Ecto neural progenitor cell (in vitro differentiated cells): Measurements from ENCODE around the gene ZNF573.
"Not testable (repeated sequence)": the region's sequence is repeated elsewhere in the genome, so short reads cannot be mapped to it uniquely, and the experiment has no call there.

Experiments used
- DNase-seq: peaks from one replicate; pipeline ENCODE4 v3.0.0-alpha.2; 2018; ENCODE audit warnings: low spot score

ZNF573 gene

DNA sequence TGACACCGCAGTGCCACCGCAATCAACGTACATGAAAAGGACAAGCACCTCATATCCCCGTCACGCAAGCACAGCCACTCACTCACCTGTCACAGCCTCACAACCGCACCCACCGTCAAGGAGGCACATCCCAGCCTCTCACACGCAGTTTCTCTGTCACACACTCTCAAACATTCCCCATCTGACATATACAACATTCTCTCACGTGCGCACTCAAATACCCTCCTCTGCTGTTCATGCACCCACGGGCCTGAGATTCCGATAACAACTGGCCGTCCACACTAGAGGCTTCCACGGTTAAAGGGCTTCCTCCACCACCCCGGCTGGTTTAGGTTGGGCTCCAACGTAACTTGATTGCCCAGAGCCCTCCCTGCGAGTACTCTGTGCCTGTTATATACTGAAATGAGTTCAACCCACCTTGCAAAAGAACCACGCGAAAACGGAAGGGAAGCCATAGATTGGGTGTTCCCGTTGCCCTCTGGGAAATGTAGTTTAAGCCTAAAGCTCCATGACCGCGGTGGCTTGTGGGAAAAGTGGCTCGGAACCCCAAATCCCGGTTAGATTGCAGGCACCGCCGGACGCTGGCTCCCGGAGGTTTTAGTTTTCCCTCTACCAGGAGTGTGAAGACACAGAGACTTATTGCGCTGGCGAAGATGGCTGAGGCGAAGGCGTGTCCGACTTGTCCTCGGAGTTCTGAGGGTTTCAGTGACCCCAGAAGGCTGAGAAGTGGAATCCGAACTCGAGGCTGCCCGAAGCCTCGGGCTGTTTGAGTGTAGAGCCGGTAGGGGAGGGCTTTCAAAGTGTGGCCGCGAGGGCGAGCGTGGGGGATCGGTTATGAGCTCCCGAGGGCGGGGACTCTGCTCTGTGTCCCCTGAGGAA lies at the start of gene ZNF573:
Gene ZNF573, minus strand, starts transcription at position 460 of the 879 bp plus-strand sequence. CDS start 5,857 bp downstream, outside the sequence.
- peak; percentile 89 for DNase-seq

- peak; percentile 90 for DNase-seq
These were observed 38.0 kb upstream of the ZNF573 start for GRCh38 chr19:37817180-37817981.

DNA sequence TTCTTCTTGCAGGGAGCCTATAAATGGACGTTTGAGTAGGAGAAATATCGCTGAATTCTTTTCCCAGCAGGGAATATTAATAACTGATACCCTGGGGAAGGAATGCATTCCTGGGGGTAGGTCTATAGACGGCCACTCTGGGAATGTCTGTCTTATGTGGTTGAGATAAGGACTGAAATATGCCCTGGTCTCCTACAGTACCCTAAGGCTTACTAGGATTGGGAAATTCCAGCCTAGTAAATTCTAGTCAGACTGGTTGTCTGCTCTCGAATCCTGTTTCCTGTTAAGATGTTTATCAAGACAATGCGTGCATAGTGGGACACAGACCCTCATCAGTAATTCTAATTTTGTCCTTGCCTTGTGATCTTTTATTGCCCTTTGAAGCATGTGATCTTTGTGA lies 36.2 kb upstream of the ZNF573 start:
- DNase-seq, result not testable (repeated sequence)

GRCh38 chr19:37813340-37813739 lies 34.0 kb upstream of the ZNF573 start:
- DNase-seq, result no peak

DNA sequence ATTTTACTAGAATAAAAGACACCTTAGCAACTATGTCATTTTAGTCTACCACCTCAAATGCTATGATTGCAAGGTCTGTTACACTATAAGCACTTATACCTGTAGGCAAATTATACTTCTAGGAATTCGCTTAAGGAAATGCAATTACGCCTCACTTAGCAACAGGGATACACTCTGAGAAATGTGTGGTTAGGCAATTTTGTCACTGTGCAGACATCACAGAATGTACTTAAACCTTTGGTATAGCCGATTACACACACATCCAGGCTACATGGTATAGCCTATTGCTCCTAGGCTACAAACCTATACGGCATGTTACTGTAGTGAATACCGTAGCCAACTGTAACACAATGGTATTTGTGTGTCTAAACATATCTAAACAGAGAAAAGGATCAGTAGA lies 30.0 kb upstream of the ZNF573 start:
- DNase-seq, result no peak

DNA sequence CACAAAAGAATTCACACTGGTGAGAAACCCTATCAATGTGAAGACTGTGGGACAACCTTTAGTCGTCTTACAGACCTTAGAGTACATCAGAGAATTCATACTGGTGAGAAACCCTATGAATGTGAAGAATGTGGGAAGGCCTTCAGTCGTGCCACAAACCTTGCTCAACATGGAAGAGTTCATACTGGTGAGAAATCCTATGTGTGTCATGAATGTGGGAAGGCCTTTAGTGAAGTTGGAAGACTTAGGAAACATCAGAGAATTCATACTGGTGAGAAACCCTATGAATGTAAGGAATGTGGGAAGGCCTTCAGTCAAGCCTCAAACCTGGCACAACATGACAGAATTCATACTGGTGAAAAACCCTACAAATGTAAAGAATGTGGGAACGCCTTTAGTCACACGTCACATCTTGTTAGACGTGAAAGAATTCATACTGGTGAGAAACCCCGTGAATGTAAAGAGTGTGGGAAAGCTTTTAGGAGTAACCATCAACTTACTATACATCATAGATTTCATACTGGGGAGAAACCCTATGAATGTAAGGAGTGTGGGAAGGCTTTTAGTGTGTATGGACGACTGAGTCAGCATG lies 24.0 kb upstream of the ZNF573 start:
- DNase-seq, result no peak

DNA sequence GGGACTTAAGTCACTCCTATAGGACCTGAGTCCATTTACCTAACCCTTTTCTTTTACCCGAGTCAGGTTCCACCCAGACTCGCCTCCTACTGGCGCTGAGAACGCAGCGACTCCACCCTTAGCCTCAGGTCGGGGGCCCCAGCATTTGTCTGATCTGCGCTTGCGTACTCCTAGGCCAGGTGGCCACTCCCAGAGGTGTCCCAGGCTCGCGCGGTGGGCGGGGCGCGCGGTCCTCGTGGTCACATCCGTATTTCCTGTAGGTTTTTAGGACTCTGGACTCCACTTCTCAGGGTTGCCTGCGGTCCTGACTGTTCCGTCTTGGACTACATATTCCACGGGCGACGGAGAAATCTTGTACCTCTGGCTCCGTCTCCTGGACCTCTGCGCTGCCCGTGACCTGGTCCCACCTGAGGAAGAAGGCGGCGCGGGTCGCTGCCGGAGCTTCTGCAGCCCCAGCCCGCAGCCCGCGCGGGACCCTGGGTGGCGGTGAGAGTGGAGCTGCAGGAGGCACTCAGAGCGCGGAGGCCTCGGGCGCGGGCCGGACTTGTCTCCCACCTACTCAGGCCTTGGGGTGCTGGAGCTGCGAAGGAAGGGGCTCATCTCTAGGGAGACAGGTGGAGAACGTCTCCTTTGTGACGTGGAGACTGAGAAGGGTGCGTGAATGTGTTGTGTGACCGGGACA lies 11.0 kb upstream of the ZNF573 start:
- no peak for DNase-seq

DNA sequence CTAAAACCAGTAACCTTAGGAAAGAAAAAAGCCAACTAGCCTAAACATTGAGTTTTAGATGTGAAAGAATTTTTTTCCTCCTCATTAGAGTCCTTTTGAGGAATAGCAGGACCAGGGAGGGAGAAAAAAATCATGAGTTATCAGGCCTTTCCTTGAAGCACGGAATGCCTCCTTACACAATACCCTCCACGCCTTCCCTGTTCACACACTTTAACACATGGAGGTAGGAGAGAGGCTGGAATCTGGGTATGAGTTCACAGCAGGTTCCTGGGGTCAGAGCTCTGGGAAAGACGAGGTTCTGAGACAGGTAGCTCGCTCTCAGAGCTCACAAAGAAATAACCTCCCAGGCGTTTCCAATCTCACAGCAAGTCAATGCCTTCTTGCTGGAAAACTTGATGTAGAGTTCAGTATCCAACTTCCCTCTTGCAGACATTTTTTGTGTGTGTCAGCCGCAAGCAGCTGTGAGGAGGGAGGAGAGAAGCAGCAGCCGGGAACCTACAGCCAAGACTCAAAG lies 716 bp downstream of the ZNF573 start:
- no peak for DNase-seq

GRCh38 chr19:37770985-37771384 lies 8.4 kb downstream of the ZNF573 start:
- no peak for DNase-seq

DNA sequence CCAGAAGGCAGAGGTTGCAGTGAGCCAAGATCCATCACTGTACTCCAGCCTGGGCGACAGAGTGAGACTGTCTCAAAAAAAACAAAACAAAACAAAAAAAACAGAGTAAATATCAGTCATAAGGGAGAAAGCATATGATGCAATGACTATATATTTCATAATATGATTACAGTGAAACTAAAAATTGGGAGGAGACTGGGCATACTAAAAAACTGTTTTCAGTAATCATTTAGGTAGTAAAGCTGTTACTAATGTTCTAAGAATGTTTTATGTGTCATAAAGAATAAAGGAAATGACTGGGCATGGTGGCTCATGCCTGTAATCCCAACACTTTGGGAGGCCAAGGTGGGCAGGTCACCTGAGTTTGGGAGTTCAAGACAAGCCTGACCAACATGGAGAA lies 15.9 kb downstream of the ZNF573 start:
- DNase-seq, result no peak

GRCh38 chr19:37757683-37758082 lies 21.7 kb downstream of the ZNF573 start:
- DNase-seq, result not testable (repeated sequence)

- DNase-seq, result no peak
These were observed 41.0 kb downstream of the ZNF573 start for GRCh38 chr19:37738371-37738770.

DNA sequence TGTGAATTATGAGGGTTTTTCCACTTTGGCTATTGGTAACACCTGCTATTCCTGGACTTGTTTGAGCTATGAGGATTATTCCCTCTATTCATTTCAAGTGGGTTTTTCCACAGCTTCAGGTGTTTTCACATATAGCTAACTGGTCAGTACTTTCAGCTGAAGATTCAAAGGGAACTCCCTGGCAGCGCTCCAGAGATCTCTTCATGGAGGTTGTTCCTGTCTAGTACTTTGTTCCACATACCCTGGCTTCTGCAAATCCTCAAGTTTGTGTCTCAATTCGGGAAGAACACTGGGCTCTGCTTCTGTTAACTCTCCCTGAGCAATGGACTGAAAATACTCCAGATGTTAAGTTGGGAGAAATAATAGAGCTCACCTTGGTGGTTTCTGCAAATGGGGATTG lies 54.2 kb downstream of the ZNF573 start:
- DNase-seq, result no peak

GRCh38 chr19:37719927-37720265 lies 59.5 kb downstream of the ZNF573 start:
- no peak for DNase-seq

DNA sequence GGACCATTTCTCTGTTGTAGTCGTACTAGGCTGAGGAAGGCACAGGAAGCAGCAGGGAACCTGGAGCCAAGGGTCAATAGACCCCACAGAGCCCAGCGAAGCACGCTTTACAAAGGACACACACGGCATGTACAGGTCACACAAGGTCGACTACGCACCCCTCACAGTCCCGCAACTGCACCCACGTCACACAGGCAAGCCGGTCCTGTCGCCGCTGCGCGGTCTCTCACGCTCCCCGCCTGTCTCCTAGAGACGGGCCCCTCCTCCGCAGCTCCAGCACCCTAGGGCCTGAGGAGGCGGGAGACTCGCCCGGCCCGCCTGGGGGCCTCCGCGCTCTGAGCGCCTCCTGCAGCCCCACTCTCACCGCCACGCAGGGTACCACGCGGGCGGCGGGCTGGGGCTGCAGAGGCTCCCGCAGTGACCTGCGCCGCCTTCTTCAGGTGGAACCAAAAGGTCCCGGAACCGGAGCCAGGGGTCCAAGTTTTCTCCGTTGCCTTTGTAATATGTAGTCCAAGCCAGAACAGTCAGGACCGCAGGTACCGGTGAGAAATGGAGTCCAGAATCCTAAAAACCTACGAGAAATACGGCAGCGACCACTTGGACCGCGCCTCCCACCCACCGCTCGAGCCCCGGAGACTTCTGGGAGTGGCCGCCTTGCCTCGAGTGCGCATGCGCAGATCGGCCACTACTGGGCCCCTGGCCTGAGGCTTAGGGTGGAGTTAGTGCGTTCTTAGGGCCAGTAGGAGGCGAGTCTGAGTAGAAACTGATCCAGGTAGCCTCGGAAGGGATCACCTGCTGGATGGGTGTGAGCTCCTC lies 60.1 kb downstream of the ZNF573 start, which contains the start of gene ZNF607:
Gene ZNF607, minus strand, starts transcription at position 651 of the 816 bp plus-strand sequence. CDS start 8,143 bp downstream, outside the sequence.
- DNase-seq, result peak; percentile 96

DNA sequence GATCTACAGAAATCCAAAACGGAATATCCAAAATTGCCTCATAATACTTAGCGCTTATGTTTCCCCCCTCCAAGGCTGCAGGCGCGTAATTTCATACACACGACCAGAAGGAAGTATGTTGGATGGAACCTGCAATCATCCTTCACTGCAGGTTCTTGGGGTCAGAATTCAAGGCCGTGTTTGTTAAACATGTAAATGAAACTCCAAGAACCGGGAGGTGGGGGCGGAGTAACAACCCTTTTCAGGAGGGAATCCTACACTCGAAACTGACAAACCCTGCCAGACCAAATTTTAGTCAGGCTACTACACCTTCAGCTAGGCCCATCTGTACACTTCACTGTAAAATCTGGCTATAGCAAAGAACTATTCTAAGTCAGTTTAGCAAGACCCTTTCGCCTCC lies 61.1 kb downstream of the ZNF573 start:
- no peak for DNase-seq

DNA sequence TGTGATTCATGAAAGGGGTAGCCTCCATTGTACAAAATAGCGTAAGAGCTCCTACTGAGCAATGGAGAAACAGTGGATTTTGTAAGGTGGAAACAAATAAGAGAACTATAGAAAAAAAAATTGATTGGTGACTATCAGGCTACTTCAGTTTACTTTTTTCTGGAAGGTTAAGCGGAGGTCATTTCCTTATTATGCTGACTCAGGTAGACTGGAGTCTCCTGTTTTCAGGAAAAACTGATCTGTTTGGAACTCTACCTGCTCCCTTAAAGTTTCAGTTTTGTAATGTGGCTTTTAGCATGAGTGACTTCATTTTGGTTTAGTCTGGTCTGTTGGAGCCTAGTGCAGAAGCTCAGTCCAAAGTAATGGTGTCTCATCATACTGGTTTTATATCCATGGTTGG lies 63.2 kb downstream of the ZNF573 start:
- DNase-seq, result no peak

DNA sequence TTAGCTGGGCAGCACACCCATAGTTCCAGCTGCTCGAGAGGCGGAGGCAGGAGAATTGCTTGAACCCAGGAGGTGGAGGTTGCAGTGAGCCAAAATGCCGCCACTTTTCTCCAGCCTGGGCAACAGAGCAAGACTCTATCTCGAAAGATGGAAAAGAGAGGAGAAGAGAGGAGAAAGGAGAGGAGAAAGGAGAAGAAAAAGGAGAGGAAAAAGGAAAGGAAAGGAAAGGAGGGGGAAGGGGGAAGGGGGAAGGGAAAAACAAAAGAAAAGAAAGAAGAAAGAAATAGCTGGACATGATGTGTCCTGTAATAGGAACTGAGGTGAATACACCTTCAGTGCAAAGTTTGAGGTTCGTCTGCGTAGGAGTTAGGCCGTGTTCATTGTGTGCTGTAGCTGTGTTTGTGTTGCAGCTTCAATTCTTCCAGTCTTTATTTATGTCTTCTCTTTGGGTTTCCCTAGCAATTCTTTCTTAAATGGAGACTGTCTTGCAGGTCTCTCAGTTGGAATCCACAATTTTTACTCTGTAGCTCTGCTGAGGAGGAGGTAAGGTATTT lies 73.3 kb downstream of the ZNF573 start:
- DNase-seq, result no peak

GRCh38 chr19:37699057-37699456 lies 80.3 kb downstream of the ZNF573 start:
- DNase-seq, result no peak

DNA sequence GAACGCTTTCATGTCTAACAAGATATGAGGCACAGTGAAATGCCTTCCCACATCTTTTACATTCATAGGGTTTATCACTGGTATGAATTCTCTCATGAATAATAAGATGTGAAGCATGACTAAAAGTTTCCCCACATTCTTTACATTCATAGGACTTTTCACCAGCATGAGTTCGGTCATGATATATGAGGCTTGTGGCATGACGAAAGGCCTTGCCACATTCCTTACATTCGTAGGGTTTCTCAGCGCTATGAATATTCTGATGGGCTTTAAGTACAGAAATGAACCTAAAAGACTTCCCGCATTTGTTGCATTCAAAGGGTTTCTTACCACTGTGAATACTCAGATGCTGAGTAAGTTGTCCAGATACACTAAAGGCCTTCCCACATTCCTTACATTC lies 81.2 kb downstream of the ZNF573 start:
- DNase-seq, result no peak
